DMS114 treated with DMSO at 0.1 percent for 48 hours (cell line): ENCODE measurements around the gene GRIA4.

Source experiments
- DNase-seq: peaks from one replicate; lab custom pipeline; 2025; ENCODE audit not compliant: unreplicated experiment; lab: John Stamatoyannopoulos, UW

The GRIA4 gene

GRCh38 chr11:105609832-105610781 lies at the start of gene GRIA4:
GRIA4 (plus strand) TSS chr11:105610073; CDS start chr11:105610998, 925 bp downstream.
- no peak for DNase-seq

- DNase-seq = no peak
These were observed 36.8 kb upstream of the GRIA4 start for GRCh38 chr11:105573091-105573490.

GRCh38 chr11:105574974-105575373 lies 34.9 kb upstream of the GRIA4 start:
- no peak for DNase-seq

- no peak for DNase-seq
These were observed 32.2 kb upstream of the GRIA4 start for GRCh38 chr11:105577641-105578040.

- no peak for DNase-seq
These were observed 30.8 kb upstream of the GRIA4 start for GRCh38 chr11:105579111-105579510.

- DNase-seq = no peak
These were observed 27.4 kb upstream of the GRIA4 start for GRCh38 chr11:105582497-105582896.

GRCh38 chr11:105588001-105588400 lies 21.9 kb upstream of the GRIA4 start:
- DNase-seq = no peak

GRCh38 chr11:105589346-105589745 lies 20.5 kb upstream of the GRIA4 start:
- no peak for DNase-seq

- DNase-seq = no peak
These were observed 17.8 kb upstream of the GRIA4 start for GRCh38 chr11:105592035-105592434.

- no peak for DNase-seq
These were observed 11.5 kb upstream of the GRIA4 start for GRCh38 chr11:105598371-105598770.

GRCh38 chr11:105603156-105603555 lies 6.7 kb upstream of the GRIA4 start:
- DNase-seq = no peak

- DNase-seq = peak; percentile 5
These were observed 512 bp upstream of the GRIA4 start for GRCh38 chr11:105609341-105609781.

- no peak for DNase-seq
These were observed 1.1 kb downstream of the GRIA4 start for GRCh38 chr11:105610871-105611571.

GRCh38 chr11:105611572-105612441 lies 1.9 kb downstream of the GRIA4 start:
- no peak for DNase-seq

GRCh38 chr11:105612771-105613170 lies 2.9 kb downstream of the GRIA4 start:
- no peak for DNase-seq

- no peak for DNase-seq
These were observed 3.3 kb downstream of the GRIA4 start for GRCh38 chr11:105613183-105613582.

- no peak for DNase-seq
These were observed 8.6 kb downstream of the GRIA4 start for GRCh38 chr11:105618343-105618955.

- DNase-seq = no peak
These were observed 9.7 kb downstream of the GRIA4 start for GRCh38 chr11:105619556-105619955.

- no peak for DNase-seq
These were observed 12.1 kb downstream of the GRIA4 start for GRCh38 chr11:105622016-105622415.

- no peak for DNase-seq
These were observed 22.4 kb downstream of the GRIA4 start for GRCh38 chr11:105632316-105632715.

GRCh38 chr11:105635466-105635865 lies 25.6 kb downstream of the GRIA4 start:
- no peak for DNase-seq
